ENCODE measurements around the gene EEF1AKMT3. TPM values are rescaled to one million over a fixed set of nuclear protein-coding genes. Genes with fewer than 3 reads are reported as not detected.

Gene EEF1AKMT3
- polyA plus RNA-seq, 1 experiment = 9.1 TPM

- Histone ChIP-seq H3K36me3 (ENCODE audit: control insufficient read depth, insufficient read depth, low read length) (peaks cover 15% of the 10 kb centered on the region), H3K4me3 (ENCODE audit: low read depth, low read length) (peak overlapping the region; percentile 75), H3K27me3 (ENCODE audit: control insufficient read depth, insufficient read depth, low read length) (peaks cover 14% of the 10 kb centered on the region)
- POLR2A ChIA-PET = interaction anchor here (1.2 kb wide), 1 partner anchor 196 kb away, joined by 3 read pairs; the partner anchor contains the start of gene ATP23
- TF ChIP-seq CTCF (IDR thresholded peaks at IDR 0.05; ENCODE audit: insufficient read depth, low read depth, low read length) = no peak
- CTCF ChIA-PET = interaction anchor here (0.8 to 2.2 kb wide), 5 partner anchors 9 to 19 kb away, joined by 3 to 14 read pairs (median 4); no protein-coding TSS in a partner anchor
- DNase-seq (ENCODE audit: low read depth) = no peak
Measured at GRCh38 chr12:57745485-57745881, 26.9 kb upstream of the EEF1AKMT3 start.

GRCh38 chr12:57746025-57746424 is 26.4 kb upstream of the EEF1AKMT3 start:
- POLR2A ChIA-PET = no interaction called here
- CTCF ChIA-PET = interaction anchor here (2.2 kb wide), 1 partner anchor 20 kb away, joined by 14 read pairs; no protein-coding TSS in a partner anchor
- DNase-seq (ENCODE audit: low read depth) = no peak
- TF ChIP-seq CTCF (IDR thresholded peaks at IDR 0.05; ENCODE audit: insufficient read depth, low read depth, low read length) = no peak
- Histone ChIP-seq H3K27me3 (ENCODE audit: control insufficient read depth, insufficient read depth, low read length) (peaks cover 8% of the 10 kb centered on the region), H3K4me3 (ENCODE audit: low read depth, low read length) (no peak overlapping the region), H3K36me3 (ENCODE audit: control insufficient read depth, insufficient read depth, low read length) (peaks cover 15% of the 10 kb centered on the region)

GRCh38 chr12:57749061-57749460 is 23.4 kb upstream of the EEF1AKMT3 start:
- Histone ChIP-seq H3K36me3 (ENCODE audit: control insufficient read depth, insufficient read depth, low read length) (peaks cover 15% of the 10 kb centered on the region), H3K27me3 (ENCODE audit: control insufficient read depth, insufficient read depth, low read length) (no peaks in the 10 kb centered on the region; the same call in 1 of the 2 replicates), H3K4me3 (ENCODE audit: low read depth, low read length) (no peak overlapping the region)
- POLR2A ChIA-PET = no interaction called here
- CTCF ChIA-PET = no interaction called here
- no peak for DNase-seq (ENCODE audit: low read depth)
- no peak for TF ChIP-seq CTCF (IDR thresholded peaks at IDR 0.05; ENCODE audit: insufficient read depth, low read depth, low read length)

DNA sequence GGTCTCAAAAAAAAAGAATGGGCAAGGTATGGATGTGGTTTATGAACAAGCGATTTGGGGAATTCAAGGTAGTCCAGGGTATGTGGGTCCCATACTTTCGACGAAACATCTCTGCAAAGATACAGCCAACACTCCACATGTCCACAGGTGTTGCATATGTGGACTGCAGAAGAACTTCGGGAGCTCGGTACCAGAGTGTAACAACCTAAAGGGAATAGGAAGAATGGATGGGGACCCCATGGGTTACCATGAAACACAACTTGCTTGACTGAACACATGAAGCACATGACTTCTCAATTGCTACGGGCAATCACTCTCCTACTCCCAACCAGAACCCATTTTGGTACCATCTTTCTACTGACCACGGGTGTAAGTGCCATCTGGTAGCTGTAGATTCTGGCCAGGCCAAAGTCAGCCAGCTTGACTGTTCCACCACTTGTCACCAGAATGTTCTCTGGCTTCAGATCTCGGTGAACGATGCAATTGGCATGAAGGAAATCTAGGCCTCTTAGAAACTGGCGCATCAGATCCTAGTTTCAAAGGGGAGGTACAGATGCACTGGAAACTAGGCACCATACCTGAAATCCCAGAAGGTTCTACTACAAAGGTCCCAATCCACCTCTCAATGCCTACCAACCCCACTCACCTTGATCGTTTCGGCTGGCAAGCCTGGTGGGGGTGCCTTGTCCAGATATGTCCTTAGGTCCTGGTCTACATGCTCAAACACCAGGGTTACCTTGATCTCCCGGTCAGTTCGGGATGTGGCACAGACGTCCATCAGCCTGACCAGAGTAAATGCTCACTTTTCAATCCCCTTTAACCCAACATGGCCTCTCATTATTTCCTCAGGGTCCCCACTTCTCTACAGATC is 21.6 kb upstream of the EEF1AKMT3 start:
- Histone ChIP-seq H3K27me3 (ENCODE audit: control insufficient read depth, insufficient read depth, low read length) (peaks cover 2% of the 10 kb centered on the region), H3K4me3 (ENCODE audit: low read depth, low read length) (peak overlapping the region; percentile 81), H3K36me3 (ENCODE audit: control insufficient read depth, insufficient read depth, low read length) (peaks cover 15% of the 10 kb centered on the region)
- ChIA-PET POLR2A (no interaction called here), CTCF (interaction anchor here (1.0 kb wide), 1 partner anchor 9 kb away, joined by 3 read pairs; no protein-coding TSS in a partner anchor)
- no peak for DNase-seq (ENCODE audit: low read depth)
- TF ChIP-seq CTCF (IDR thresholded peaks at IDR 0.05; ENCODE audit: insufficient read depth, low read depth, low read length) = no peak

DNA sequence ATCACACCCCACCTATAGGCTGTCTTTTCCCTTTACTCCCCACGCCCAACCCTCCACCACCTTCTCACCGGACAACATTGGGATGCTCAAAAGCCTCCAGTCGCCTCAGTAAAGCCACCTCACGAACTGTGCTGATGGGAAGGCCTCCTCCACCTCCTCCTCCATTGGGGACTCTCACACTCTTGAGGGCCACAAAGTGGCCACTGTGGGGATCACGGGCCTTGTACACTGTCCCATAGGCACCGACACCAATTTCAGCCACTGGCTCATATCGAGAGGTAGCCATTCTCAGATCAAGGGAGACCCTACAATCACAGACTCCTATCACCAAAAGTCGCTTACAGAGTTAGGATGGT is 21.0 kb upstream of the EEF1AKMT3 start:
- H3K27me3 ChIP-seq (ENCODE audit: control insufficient read depth, insufficient read depth, low read length) = peaks cover 6% of the 10 kb centered on the region
- CTCF ChIA-PET = interaction anchor here (1.1 kb wide), 1 partner anchor 28 kb away, joined by 4 read pairs; no protein-coding TSS in a partner anchor

More for the DNA sequence above, 21.0 kb upstream of the EEF1AKMT3 start:
- H3K4me3 ChIP-seq (ENCODE audit: low read depth, low read length) = peak overlapping the region; percentile 81
- POLR2A ChIA-PET = interaction anchor here (1.1 kb wide), 1 partner anchor 21 kb away, joined by 3 read pairs; the partner anchor contains the start of genes EEF1AKMT3 and METTL1
- H3K36me3 ChIP-seq (ENCODE audit: control insufficient read depth, insufficient read depth, low read length) = peaks cover 14% of the 10 kb centered on the region
- no peak for DNase-seq (ENCODE audit: low read depth)
- TF ChIP-seq CTCF (IDR thresholded peaks at IDR 0.05; ENCODE audit: insufficient read depth, low read depth, low read length) = no peak
